BJ (cell line): Measurements from ENCODE around the gene CBL. TPM values are rescaled to one million over a fixed set of nuclear protein-coding genes. Genes with fewer than 3 reads are reported as not detected.

Source experiments
- CTCF ChIA-PET: fragments of 350-600 bp; formaldehyde crosslinking; extraction: SDS; loops from one replicate; lab custom pipeline; 2021; ENCODE audit warnings: antibody characterized with exemption, inconsistent platforms; lab: Yijun Ruan, JAX
- POLR2A ChIA-PET: fragments of 300-600 bp; sonication (Branson Sonifier 250); formaldehyde crosslinking; extraction: SDS; loops from one replicate; lab custom pipeline; 2021; ENCODE audit warnings: antibody characterized with exemption; lab: Charles Lee
- DNase-seq: peaks from one replicate; pipeline ENCODE4 v3.0.0-alpha.2; 2011; ENCODE audit warnings: low read depth
- H3K27me3 ChIP-seq: 2 replicates; pipeline ENCODE4 v1.6.0; 2011; ENCODE audit warnings: low read length; ENCODE audit not compliant: control insufficient read depth, insufficient read depth
- H3K36me3 ChIP-seq: 2 replicates; pipeline ENCODE4 v1.5.1; 2011; ENCODE audit warnings: low read length; ENCODE audit not compliant: control insufficient read depth, insufficient read depth
- H3K4me3 ChIP-seq: 2 replicates; pipeline ENCODE4 v1.5.1; 2011; ENCODE audit warnings: low read depth, mild to moderate bottlenecking, control low read depth, low read length
- polyA plus RNA-seq: library from polyadenylated mRNA; depleted of rRNA; stranded (reverse); fragments of >200 nt; gene quantifications from 2 replicates; pipeline ENCODE4 v1.2.3, GENCODE V29; 2011
- TF ChIP-seq, protein P1 (sequence below): IDR thresholded peaks from 2 replicates; pipeline ENCODE4 v1.5.1; 2011; ENCODE audit warnings: low read depth, mild to moderate bottlenecking, control low read depth, inconsistent platforms, low read length, moderate library complexity; ENCODE audit not compliant: insufficient read depth

The CBL gene
- polyA plus RNA-seq, 1 experiment: 9.3 TPM

DNA sequence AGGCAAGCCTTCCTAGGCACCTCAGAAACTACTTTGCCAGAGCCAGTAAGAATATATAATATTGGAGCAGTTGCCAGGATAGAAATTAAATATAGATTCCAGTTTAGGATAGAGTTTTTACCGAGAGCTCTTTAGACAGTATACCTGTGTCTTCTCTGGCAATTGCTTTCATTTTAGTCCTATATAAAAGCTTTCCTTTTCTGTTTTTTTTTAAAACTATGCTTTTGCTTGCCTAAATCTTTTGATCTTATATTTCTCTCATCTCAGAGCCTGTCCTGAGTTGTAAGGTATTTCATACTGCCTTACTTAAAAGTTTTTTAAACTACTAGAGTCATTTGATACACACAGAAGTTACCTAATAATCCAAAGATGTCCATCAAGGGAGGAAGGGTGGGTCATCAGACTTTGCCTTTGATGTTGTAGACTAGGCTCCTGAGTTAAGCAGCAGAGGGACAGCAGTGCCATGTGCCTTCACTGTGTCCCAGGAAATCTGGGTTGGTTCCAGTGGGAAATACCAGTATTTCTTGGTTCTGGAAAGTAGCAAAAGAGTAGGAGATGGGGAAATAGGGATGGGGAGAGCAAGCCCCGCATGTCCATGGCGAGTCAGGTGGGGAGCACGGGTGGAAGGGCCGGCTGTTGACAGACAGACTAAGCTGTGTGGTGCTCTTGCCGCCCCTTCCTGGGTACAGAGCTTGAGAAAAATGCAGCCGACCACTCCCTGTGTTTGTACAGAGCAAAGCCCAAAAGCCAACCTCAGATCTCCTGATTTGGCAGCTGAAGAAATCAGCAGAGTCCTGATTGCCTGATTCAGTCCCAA lies 99.6 kb downstream of the CBL start:
- no peaks in the 10 kb centered on the region for H3K27me3 ChIP-seq
- H3K4me3 ChIP-seq: no peak overlapping the region
- no peak for DNase-seq
- ChIA-PET CTCF (interaction anchor here (0.6 to 2.1 kb wide), 7 partner anchors 10 to 109 kb away, joined by 3 to 5 read pairs (median 4); no protein-coding TSS in a partner anchor), POLR2A (no interaction called here)
- TF ChIP-seq, protein P1, sequence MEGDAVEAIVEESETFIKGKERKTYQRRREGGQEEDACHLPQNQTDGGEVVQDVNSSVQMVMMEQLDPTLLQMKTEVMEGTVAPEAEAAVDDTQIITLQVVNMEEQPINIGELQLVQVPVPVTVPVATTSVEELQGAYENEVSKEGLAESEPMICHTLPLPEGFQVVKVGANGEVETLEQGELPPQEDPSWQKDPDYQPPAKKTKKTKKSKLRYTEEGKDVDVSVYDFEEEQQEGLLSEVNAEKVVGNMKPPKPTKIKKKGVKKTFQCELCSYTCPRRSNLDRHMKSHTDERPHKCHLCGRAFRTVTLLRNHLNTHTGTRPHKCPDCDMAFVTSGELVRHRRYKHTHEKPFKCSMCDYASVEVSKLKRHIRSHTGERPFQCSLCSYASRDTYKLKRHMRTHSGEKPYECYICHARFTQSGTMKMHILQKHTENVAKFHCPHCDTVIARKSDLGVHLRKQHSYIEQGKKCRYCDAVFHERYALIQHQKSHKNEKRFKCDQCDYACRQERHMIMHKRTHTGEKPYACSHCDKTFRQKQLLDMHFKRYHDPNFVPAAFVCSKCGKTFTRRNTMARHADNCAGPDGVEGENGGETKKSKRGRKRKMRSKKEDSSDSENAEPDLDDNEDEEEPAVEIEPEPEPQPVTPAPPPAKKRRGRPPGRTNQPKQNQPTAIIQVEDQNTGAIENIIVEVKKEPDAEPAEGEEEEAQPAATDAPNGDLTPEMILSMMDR: no peak
- peaks cover 5% of the 10 kb centered on the region for H3K36me3 ChIP-seq

GRCh38 chr11:119306373-119306890 lies 100.3 kb downstream of the CBL start:
- TF ChIP-seq, protein P1: no peak
- no peak for DNase-seq
- H3K27me3 ChIP-seq: no peaks in the 10 kb centered on the region
- ChIA-PET POLR2A (no interaction called here), CTCF (interaction anchor here (0.8 to 2.1 kb wide), 7 partner anchors 9 to 68 kb away, joined by 3 to 5 read pairs (median 4); no protein-coding TSS in a partner anchor)
- no peak overlapping the region for H3K4me3 ChIP-seq
- H3K36me3 ChIP-seq: peaks cover 5% of the 10 kb centered on the region

- DNase-seq: no peak
- POLR2A ChIA-PET: no interaction called here
- no peaks in the 10 kb centered on the region for H3K27me3 ChIP-seq
- H3K4me3 ChIP-seq: no peak overlapping the region
- peaks cover 4% of the 10 kb centered on the region; the same call in 1 of the 2 replicates for H3K36me3 ChIP-seq
- CTCF ChIA-PET: interaction anchor here (0.6 to 2.4 kb wide), 9 partner anchors 9 to 414 kb away, joined by 3 to 11 read pairs (median 4); no protein-coding TSS in a partner anchor
- TF ChIP-seq, protein P1: peak; percentile 17; the same call in 1 of the 2 replicates
Measured at GRCh38 chr11:119307219-119307618, 101.1 kb downstream of the CBL start.

DNA sequence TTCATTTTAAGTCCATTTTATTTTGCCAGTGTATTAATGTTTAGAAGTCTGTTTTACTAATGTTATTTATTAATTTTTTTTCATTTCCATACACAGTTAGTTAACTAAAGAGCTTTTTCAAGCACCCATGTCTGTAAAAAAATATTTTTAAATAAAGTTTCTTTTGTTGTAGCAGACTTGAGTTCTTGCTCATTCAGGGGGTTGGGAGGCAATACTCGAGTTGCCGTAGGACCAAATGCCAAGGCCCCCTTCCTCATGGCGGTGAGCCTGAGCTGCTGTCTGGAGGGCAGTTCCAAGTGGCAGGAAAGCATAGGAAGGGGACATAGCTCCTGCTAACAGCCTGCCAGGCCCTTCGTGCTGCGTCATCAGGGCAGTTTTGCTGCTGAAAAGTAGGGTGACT lies 101.8 kb downstream of the CBL start:
- ChIA-PET CTCF (interaction anchor here (0.6 to 2.4 kb wide), 7 partner anchors 16 to 413 kb away, joined by 3 to 11 read pairs (median 4); partner anchors contain the start of gene USP2), POLR2A (no interaction called here)
- no peak for DNase-seq
- no peak overlapping the region for H3K4me3 ChIP-seq
- H3K27me3 ChIP-seq: no peaks in the 10 kb centered on the region
- peaks cover 4% of the 10 kb centered on the region; the same call in 1 of the 2 replicates for H3K36me3 ChIP-seq
- TF ChIP-seq, protein P1: no peak

GRCh38 chr11:119309411-119309810 lies 103.3 kb downstream of the CBL start:
- peaks cover 4% of the 10 kb centered on the region; the same call in 1 of the 2 replicates for H3K36me3 ChIP-seq
- TF ChIP-seq, protein P1: no peak
- H3K27me3 ChIP-seq: no peaks in the 10 kb centered on the region
- no peak overlapping the region for H3K4me3 ChIP-seq
- CTCF ChIA-PET: interaction anchor here (1.3 to 2.4 kb wide), 2 partner anchors 14 to 28 kb away, joined by 4 to 11 read pairs; no protein-coding TSS in a partner anchor
- POLR2A ChIA-PET: no interaction called here
- DNase-seq: no peak
